Fibroblast of skin of scalp (primary cell): Measurements from ENCODE around the gene RTP4.
A peak's percentile ranks its signal among the peaks of the same experiment; 100 is the strongest.
"Not testable (repeated sequence)": the region's sequence is repeated elsewhere in the genome, so short reads cannot be mapped to it uniquely, and the experiment has no call there.

Experiments
- DNase-seq: peaks from one replicate; pipeline ENCODE4 v3.0.0-alpha.2; 2013

The RTP4 gene

DNA sequence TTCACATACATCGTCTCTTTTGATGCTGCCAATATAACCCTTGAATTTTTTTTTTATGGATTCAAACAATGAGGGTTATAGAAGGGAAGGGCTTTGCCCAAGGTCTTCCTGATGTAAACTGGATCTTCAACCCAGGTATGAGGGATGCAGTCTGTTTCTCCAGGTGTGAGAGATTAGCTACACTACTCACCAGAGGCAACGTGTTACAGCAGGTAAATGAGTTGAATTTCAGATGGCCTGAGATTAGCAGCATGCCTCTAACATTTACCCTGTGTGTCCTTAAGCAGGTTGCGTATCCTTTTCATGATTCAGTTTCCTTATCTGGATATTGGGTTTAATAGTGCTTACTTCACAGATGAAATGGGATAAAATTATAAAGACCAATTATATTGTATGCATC is 1.9 kb downstream of the RTP4 start:
- no peak for DNase-seq

DNA sequence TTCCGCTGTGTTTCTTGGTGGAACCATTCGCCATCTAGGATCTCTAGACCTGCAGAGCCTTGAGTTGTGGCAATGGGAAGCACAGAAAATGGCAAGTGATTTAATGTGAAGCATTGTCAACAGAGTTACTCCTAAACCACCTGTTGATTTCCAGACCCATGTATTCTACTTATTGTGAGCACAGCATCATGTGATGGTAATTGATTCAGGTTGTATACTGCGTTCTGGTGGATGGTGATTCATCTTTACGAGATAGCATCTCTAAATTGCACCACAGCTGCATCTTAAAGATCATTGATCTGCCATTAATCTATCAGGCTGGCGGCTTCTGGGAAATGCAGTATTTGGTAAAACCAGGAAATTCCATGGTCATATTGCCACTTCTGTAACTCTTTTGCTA is 7.4 kb downstream of the RTP4 start:
- no peak for DNase-seq

DNA sequence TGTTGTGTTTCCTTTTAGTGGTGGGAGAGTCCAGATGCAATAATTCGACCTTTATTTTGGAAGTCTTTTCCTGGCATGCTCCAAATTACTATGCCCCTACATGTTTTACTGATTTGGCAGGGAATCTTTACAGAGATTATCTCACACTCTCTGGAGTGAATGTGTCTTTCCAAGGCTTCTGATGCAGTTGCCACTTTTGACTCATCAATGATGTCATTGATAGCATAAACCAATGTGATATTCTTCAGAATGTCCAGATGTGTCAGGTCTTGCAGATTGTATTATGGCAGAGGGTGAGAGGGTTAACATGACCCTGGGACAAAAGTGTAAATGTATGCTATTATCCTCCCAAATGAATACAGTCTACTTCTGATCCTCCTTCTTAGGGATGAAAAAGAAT is 9.7 kb downstream of the RTP4 start:
- DNase-seq, result no peak

DNA sequence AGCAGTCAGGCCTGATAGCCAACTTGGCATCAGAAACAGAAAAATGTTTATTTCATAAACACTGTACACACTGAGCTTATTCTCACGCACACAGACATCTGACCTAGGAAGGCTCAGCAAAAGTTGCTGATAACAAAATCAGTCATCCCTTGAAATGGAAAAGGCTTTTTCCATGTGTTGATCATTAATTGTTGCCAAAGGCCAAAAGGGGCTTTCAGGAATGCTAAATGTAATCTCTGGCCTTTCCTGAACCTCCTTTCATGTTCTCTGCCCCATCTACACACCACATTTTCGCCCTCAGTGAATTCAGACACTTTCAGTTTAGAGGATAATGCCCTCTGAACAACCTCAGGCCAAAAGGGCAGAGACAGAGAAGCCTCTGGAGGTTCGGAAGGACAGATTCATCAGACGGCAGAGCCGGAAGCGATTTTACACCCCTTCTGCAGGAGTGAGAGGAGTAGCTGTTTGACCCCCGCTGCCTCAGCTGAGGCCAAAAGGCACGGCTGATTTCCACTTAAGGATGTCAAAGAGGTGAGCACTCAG is 14.5 kb downstream of the RTP4 start:
- DNase-seq, result no peak

DNA sequence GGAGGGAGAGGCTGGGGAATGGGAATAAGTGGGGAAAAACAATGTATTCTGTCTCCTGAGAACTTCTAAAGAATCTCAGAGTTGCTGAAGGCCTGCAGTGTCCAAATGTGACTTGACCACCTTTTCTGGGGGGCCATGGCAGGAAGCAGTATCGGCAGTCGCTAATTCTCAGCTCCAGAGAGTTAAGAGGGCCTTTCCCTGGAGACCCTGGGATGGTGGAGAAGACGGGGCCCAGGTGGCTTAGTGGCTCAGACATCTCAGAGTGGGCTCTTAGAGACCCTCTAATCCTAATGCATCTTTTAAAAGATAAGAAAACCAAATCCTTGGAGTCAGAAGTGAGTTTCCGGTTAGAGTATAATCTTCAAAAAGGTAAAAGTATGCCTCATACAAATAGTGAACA is 15.1 kb downstream of the RTP4 start:
- no peak for DNase-seq

DNA sequence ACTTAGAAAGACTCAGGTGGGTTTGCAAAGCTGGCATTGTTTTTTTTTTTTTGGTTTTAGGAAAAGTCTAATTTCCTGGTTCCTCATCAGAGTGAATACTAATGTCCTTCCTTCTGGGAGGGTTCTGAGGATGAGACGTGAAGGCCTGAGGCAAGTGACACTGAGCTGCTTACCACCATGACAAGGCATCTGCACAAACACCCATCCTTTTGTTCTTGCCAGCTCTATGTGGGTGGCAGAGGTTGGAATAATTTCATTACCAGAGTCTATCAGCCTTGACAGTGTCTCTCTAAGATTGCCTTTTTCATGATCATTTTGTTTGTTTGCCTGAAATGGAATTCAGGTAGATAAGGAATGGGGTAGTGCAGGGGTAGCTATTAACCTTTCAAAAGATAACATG is 17.1 kb downstream of the RTP4 start:
- DNase-seq, result no peak

DNA sequence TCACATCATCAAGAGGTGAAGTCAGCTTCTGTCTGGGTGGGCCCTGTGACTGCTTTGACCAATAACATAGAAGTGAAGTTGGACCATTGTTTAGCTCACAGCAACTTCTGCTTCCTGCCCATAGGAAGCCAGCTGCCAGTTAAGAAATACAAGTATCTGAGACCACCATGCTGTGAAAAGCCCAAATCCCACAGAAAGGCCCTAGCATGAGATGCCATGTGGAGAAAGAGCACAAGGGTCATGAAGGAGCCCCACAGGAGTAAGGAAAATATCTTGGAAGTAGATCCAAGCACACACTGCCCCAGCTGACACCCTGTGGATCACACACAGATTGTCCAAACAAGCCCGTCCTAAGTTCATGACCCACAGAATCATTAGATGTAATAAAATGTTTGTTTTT is 28.5 kb downstream of the RTP4 start:
- no peak for DNase-seq

DNA sequence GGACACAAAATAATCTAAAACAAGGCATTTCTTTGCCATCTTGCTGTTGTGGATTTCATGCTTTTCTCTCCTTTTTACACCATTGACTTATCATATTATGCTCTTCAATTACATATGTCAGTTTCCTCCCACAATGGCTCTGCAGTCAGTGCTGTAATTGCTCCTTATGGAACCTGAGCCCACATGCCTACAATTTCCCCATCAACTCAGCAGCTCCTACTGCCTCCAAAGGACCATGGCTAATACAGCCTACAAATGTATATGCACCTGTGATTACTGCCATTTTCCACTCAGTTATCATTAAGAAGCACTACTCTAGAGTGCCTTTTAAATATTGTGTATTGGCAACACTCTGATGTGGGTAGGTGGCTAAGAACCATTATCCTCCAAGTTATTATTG is 30.8 kb downstream of the RTP4 start:
- DNase-seq, result no peak

DNA sequence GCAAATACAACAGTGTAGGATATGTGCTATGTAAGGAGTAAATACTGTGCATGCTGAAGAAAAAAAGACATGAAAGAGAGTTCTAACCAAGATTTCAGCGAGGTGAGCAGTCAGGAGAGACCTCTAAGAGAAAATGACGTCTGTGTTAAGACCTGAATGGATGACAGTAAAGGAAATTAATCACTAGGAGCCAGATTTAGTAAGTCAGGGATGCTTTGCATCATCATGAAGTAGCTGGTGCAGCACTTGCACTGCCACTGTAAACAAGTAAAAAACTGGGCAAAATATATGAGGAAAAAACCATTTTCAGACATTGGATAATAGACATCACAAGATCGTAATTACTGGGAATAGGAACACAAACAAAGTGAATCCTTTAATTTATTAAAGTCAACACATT is 32.6 kb downstream of the RTP4 start:
- no peak for DNase-seq

DNA sequence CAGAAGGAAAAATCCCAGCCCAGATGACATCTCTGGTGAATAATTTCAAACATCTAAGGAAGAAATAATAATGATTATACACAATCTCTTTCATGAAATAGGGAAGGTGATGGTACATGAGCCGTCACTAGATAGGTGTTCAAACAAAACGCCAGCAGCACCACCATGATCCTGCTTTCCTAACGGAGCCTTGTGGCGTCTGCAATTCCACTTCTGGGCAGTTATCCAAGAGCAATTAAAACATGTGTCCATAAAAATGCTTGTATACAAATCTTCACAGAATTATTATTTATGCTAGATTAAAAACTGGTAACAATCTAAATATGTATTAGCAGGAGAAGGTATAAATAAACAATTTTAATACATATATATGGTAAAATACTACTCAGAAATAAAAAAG is 33.7 kb downstream of the RTP4 start:
- DNase-seq, result no peak

DNA sequence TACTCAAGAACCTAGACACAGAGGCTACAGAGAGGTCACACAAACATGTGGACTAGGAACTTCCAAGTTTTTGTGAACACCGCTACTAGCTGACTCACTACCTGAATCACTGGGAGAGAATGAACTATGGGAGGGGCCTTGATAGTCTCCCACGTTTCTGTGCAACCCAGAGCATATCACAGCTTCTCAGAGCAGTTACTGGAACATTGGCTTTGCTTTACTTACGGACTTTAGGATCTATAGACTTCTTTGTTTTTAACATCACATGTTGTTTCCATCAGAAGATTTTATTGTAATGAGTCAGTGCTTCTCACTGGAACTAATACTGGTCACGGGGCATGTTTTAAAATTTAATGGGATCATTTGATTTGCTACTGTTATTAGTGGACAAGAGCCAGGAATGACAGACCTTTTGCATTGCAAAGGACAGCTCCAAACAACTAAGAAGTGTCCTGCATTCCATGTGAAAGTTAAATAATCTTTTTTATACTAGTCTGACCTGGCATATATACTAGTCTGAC is 35.6 kb downstream of the RTP4 start:
- DNase-seq, result peak; percentile 84

DNA sequence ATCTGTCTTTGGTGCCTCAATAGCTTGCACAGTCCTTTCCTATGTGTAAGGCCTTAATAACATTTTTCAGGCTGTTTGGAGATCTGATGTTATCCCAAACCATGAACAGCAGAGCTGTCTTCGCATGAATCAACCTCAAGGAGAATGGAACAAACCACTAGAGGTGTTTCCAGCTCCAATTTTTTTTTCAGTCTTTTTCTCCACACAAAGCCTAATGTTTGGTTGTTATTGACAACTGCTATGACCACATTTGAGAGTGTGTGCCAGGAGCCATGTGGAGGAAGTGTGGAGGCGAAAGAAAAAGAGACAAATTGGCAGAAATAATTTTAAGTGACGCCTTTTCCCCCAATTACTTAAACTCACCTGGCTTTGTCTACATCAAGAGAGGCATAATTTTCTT is 38.7 kb downstream of the RTP4 start:
- no peak for DNase-seq

DNA sequence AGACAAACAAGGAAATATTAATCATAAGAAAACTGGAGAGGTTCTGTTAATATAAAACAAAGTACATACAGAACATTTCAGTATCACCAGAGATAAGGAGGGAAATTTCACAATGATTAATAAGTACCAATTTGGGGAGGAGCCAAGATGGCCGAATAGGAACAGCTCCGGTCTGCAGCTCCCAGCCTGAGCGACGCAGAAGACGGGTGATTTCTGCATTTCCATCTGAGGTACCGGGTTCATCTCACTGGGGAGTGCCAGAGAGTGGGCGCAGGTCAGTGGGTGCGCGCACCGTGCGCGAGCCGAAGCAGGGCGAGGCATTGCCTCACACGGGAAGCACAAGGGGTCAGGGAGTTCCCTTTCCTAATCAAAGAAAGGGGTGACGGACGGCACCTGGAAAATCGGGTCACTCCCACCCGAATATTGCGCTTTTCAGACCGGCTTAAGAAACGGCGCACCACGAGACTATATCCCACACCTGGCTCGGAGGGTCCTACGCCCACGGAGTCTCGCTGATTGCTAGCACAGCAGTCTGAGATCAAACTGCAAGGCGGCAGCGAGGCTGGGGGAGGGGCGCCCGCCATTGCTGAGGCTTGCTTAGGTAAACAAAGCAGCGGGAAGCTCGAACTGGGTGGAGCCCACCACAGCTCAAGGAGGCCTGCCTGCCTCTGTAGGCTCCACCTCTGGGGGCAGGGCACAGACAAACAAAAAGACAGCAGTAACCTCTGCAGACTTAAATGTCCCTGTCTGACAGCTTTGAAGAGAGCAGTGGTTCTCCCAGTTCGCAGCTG is 44.0 kb downstream of the RTP4 start:
- not testable (repeated sequence) for DNase-seq
